BLaER1 (cell line): ENCODE measurements around the gene USP12.
"Not testable (repeated sequence)": the region's sequence is repeated elsewhere in the genome, so short reads cannot be mapped to it uniquely, and the experiment has no call there.

Experiments
- H3K27ac ChIP-seq: shearing (Covaris generic); formaldehyde crosslinking; 2 replicates; pipeline ENCODE4 v1.8.1; 2022
- H3K27me3 ChIP-seq: shearing (Covaris generic); formaldehyde crosslinking; 2 replicates; pipeline ENCODE4 v1.8.1; 2022
- H3K36me3 ChIP-seq: shearing (Covaris generic); formaldehyde crosslinking; 2 replicates; pipeline ENCODE4 v1.8.1; 2022
- H3K4me1 ChIP-seq: shearing (Covaris generic); formaldehyde crosslinking; 2 replicates; pipeline ENCODE4 v1.8.1; 2022
- H3K4me2 ChIP-seq: shearing (Covaris generic); formaldehyde crosslinking; 2 replicates; pipeline ENCODE4 v1.8.1; 2022
- H3K4me3 ChIP-seq: shearing (Covaris generic); formaldehyde crosslinking; 2 replicates; pipeline ENCODE4 v1.8.1; 2022
- H3K9ac ChIP-seq: shearing (Covaris generic); formaldehyde crosslinking; 2 replicates; pipeline ENCODE4 v1.8.1; 2022
- H3K9me3 ChIP-seq: shearing (Covaris generic); formaldehyde crosslinking; 2 replicates; pipeline ENCODE4 v1.8.1; 2022
- H4K20me1 ChIP-seq: shearing (Covaris generic); formaldehyde crosslinking; 2 replicates; pipeline ENCODE4 v1.8.1; 2022
- Cebpa-rat ChIP-seq: shearing (Covaris generic); IDR thresholded peaks from 2 replicates; pipeline ENCODE4 v1.8.1; 2022

Gene USP12

GRCh38 chr13:27200413-27201070 lies 28.9 kb upstream of the USP12 start:
- Histone ChIP-seq H3K4me2 (no peak overlapping the region), H3K27ac (no peak overlapping the region), H3K4me1 (no peaks in the 10 kb centered on the region), H3K4me3 (no peak overlapping the region), H3K36me3 (no peaks in the 10 kb centered on the region), H3K9me3 (no peaks in the 10 kb centered on the region), H3K9ac (no peak overlapping the region), H3K27me3 (no peaks in the 10 kb centered on the region), H4K20me1 (no peaks in the 10 kb centered on the region)
- no peak for TF ChIP-seq Cebpa-rat

- no peak for TF ChIP-seq Cebpa-rat
These were observed 28.1 kb upstream of the USP12 start for GRCh38 chr13:27199696-27200095.

GRCh38 chr13:27199211-27199610 lies 27.6 kb upstream of the USP12 start:
- Histone ChIP-seq H3K4me2 (no peak overlapping the region), H3K36me3 (no peaks in the 10 kb centered on the region), H3K9ac (no peak overlapping the region), H3K9me3 (no peaks in the 10 kb centered on the region), H4K20me1 (no peaks in the 10 kb centered on the region), H3K27ac (no peak overlapping the region), H3K4me1 (no peaks in the 10 kb centered on the region), H3K4me3 (no peak overlapping the region), H3K27me3 (no peaks in the 10 kb centered on the region)
- no peak for TF ChIP-seq Cebpa-rat

More at GRCh38 chr13:27199696-27200095, 28.1 kb upstream of the USP12 start:
- no peaks in the 10 kb centered on the region for H4K20me1 ChIP-seq
- H3K4me2 ChIP-seq = no peak overlapping the region
- no peak overlapping the region for H3K9ac ChIP-seq
- H3K4me3 ChIP-seq = no peak overlapping the region
- no peaks in the 10 kb centered on the region for H3K27me3 ChIP-seq
- H3K27ac ChIP-seq = no peak overlapping the region
- H3K36me3 ChIP-seq = no peaks in the 10 kb centered on the region
- no peaks in the 10 kb centered on the region for H3K9me3 ChIP-seq
- no peaks in the 10 kb centered on the region for H3K4me1 ChIP-seq

- Histone ChIP-seq H3K27ac (no peak overlapping the region), H3K27me3 (no peaks in the 10 kb centered on the region), H3K9me3 (no peaks in the 10 kb centered on the region), H3K4me3 (no peak overlapping the region), H3K4me1 (peaks cover 7% of the 10 kb centered on the region), H3K9ac (no peak overlapping the region), H3K36me3 (no peaks in the 10 kb centered on the region), H3K4me2 (no peak overlapping the region), H4K20me1 (no peaks in the 10 kb centered on the region)
- no peak for TF ChIP-seq Cebpa-rat
These were observed 23.5 kb upstream of the USP12 start for GRCh38 chr13:27194895-27195764.

GRCh38 chr13:27194209-27194608 lies 22.6 kb upstream of the USP12 start:
- TF ChIP-seq Cebpa-rat = 0 out of 2 replicates have a peak, but pooled peaks have one; percentile 27
- no peak overlapping the region for H3K9ac ChIP-seq
- H3K27ac ChIP-seq = no peak overlapping the region
- no peak overlapping the region for H3K4me2 ChIP-seq
- no peaks in the 10 kb centered on the region for H3K36me3 ChIP-seq
- H3K4me3 ChIP-seq = no peak overlapping the region
- H3K9me3 ChIP-seq = no peaks in the 10 kb centered on the region
- no peaks in the 10 kb centered on the region for H4K20me1 ChIP-seq
- H3K4me1 ChIP-seq = peaks cover 7% of the 10 kb centered on the region
- no peaks in the 10 kb centered on the region for H3K27me3 ChIP-seq

- no peaks in the 10 kb centered on the region for H3K36me3 ChIP-seq
- no peak for TF ChIP-seq Cebpa-rat
- H3K9ac ChIP-seq = no peak overlapping the region
- no peak overlapping the region for H3K4me2 ChIP-seq
- no peak overlapping the region for H3K27ac ChIP-seq
- no peaks in the 10 kb centered on the region for H3K9me3 ChIP-seq
- H3K4me3 ChIP-seq = no peak overlapping the region
- H3K27me3 ChIP-seq = no peaks in the 10 kb centered on the region
- H3K4me1 ChIP-seq = peaks cover 7% of the 10 kb centered on the region
- H4K20me1 ChIP-seq = no peaks in the 10 kb centered on the region
These were observed 21.9 kb upstream of the USP12 start for GRCh38 chr13:27193496-27193895.

- Histone ChIP-seq H3K9ac (no peak overlapping the region), H3K36me3 (no peaks in the 10 kb centered on the region), H3K27me3 (no peaks in the 10 kb centered on the region), H3K4me1 (peaks cover 7% of the 10 kb centered on the region), H3K4me3 (no peak overlapping the region), H3K9me3 (no peaks in the 10 kb centered on the region), H3K27ac (no peak overlapping the region), H3K4me2 (no peak overlapping the region), H4K20me1 (no peaks in the 10 kb centered on the region)
- no peak for TF ChIP-seq Cebpa-rat
These were observed 21.4 kb upstream of the USP12 start for GRCh38 chr13:27192973-27193372.

GRCh38 chr13:27192367-27192766 lies 20.8 kb upstream of the USP12 start:
- not testable (repeated sequence) for H4K20me1 ChIP-seq, H3K9ac ChIP-seq, H3K4me3 ChIP-seq, H3K4me1 ChIP-seq, H3K36me3 ChIP-seq, H3K9me3 ChIP-seq, H3K27ac ChIP-seq, H3K27me3 ChIP-seq
- peak overlapping the region; percentile 40 for H3K4me2 ChIP-seq

GRCh38 chr13:27189192-27189591 lies 17.6 kb upstream of the USP12 start:
- no peaks in the 10 kb centered on the region for H3K36me3 ChIP-seq

GRCh38 chr13:27188239-27188638 lies 16.6 kb upstream of the USP12 start:
- Histone ChIP-seq H3K27ac (no peak overlapping the region), H3K4me1 (peaks cover 7% of the 10 kb centered on the region), H3K36me3 (no peaks in the 10 kb centered on the region), H3K9me3 (no peaks in the 10 kb centered on the region), H3K4me2 (no peak overlapping the region), H3K4me3 (no peak overlapping the region), H3K9ac (no peak overlapping the region), H3K27me3 (no peaks in the 10 kb centered on the region), H4K20me1 (no peaks in the 10 kb centered on the region)
- no peak for TF ChIP-seq Cebpa-rat

More at GRCh38 chr13:27189192-27189591, 17.6 kb upstream of the USP12 start:
- Histone ChIP-seq H3K9ac (no peak overlapping the region), H3K4me2 (no peak overlapping the region), H3K4me3 (no peak overlapping the region), H3K9me3 (no peaks in the 10 kb centered on the region), H4K20me1 (no peaks in the 10 kb centered on the region), H3K27ac (no peak overlapping the region), H3K4me1 (peaks cover 7% of the 10 kb centered on the region), H3K27me3 (no peaks in the 10 kb centered on the region)
- no peak for TF ChIP-seq Cebpa-rat
